ENCODE results near the gene CLTRN.

CLTRN gene

DNA sequence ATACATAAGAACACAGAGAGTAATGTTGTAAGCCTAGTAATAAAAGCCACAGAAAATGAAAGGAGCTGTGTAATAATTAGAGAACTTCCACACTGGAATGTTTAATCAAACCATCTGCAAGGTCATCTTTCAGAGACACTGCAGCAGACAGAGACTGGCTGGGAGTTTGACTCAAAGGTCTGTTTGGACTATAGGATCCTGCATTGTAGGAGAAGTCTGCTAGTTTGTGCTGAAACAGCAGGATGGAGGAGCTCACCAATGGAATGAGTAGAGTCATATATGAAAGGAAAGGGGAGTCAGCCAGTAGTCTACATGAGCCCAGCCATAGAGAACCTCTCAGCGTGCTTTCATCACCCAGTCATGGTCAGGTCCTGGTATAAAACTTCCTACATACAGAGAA is 59.4 kb downstream of the CLTRN start:
- TF ChIP-seq, protein P1, sequence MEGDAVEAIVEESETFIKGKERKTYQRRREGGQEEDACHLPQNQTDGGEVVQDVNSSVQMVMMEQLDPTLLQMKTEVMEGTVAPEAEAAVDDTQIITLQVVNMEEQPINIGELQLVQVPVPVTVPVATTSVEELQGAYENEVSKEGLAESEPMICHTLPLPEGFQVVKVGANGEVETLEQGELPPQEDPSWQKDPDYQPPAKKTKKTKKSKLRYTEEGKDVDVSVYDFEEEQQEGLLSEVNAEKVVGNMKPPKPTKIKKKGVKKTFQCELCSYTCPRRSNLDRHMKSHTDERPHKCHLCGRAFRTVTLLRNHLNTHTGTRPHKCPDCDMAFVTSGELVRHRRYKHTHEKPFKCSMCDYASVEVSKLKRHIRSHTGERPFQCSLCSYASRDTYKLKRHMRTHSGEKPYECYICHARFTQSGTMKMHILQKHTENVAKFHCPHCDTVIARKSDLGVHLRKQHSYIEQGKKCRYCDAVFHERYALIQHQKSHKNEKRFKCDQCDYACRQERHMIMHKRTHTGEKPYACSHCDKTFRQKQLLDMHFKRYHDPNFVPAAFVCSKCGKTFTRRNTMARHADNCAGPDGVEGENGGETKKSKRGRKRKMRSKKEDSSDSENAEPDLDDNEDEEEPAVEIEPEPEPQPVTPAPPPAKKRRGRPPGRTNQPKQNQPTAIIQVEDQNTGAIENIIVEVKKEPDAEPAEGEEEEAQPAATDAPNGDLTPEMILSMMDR (IDR thresholded peaks at IDR 0.05; ENCODE audit: insufficient read depth, low read length, poor library complexity, severe bottlenecking) = no peak
- Histone ChIP-seq H3K4me3 (replicated peaks; ENCODE audit: low read depth, low read length) (no peak overlapping the region), H3K36me3 (ENCODE audit: control insufficient read depth, insufficient read depth, low read length) (no peaks in the 10 kb centered on the region), H3K27me3 (replicated peaks; ENCODE audit: control insufficient read depth, insufficient read depth, low read length) (no peaks in the 10 kb centered on the region)
- DNase-seq (ENCODE audit: extremely low read depth, insufficient read length) = no peak

DNA sequence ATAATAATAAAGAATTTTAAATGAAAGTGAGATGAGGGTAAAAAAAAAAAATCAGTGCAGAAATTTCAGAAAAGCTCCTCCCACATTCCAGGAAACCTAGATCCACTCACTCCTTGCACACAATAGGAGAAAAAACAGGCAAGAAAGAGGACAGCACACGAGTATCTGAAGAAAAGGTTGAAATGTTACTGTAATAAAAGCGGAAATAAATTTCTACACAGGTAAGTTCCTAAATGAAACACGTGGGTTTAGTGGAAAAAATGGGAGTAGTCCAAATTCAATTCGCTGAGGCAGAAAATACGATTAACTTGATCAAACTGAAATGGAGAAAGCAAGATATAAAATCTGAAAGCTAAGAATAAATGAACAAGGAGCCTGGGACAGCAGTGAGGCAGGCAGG is 61.8 kb downstream of the CLTRN start:
- TF ChIP-seq, protein P1 (IDR thresholded peaks at IDR 0.05; ENCODE audit: insufficient read depth, low read length, poor library complexity, severe bottlenecking) = no peak
- no peak overlapping the region for H3K4me3 ChIP-seq (replicated peaks; ENCODE audit: low read depth, low read length)
- H3K27me3 ChIP-seq (replicated peaks; ENCODE audit: control insufficient read depth, insufficient read depth, low read length) = no peaks in the 10 kb centered on the region
- no peak for DNase-seq (ENCODE audit: extremely low read depth, insufficient read length)
- H3K36me3 ChIP-seq (ENCODE audit: control insufficient read depth, insufficient read depth, low read length) = no peaks in the 10 kb centered on the region

DNA sequence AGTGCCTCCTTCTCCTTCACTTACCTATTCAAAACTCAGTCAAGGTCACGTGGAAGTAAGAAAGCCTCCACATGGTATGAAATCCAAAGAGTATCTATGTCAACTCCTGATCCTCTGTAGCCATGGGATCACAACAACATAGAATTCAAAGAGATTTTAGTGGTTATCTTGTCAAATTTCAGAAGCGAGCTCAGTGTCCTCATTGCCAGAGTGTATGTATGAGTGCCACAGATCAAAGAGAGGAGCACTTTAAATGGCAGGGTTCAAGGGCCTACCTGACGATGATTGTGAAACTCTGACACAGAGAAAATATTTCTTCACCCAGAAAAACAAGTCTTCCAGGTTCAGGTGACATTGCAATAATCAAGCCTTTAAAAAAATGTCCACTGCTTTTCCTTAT is 62.7 kb downstream of the CLTRN start:
- TF ChIP-seq, protein P1 (IDR thresholded peaks at IDR 0.05; ENCODE audit: insufficient read depth, low read length, poor library complexity, severe bottlenecking) = no peak
- Histone ChIP-seq H3K36me3 (ENCODE audit: control insufficient read depth, insufficient read depth, low read length) (no peaks in the 10 kb centered on the region), H3K4me3 (replicated peaks; ENCODE audit: low read depth, low read length) (no peak overlapping the region), H3K27me3 (replicated peaks; ENCODE audit: control insufficient read depth, insufficient read depth, low read length) (no peaks in the 10 kb centered on the region)
- no peak for DNase-seq (ENCODE audit: extremely low read depth, insufficient read length)

DNA sequence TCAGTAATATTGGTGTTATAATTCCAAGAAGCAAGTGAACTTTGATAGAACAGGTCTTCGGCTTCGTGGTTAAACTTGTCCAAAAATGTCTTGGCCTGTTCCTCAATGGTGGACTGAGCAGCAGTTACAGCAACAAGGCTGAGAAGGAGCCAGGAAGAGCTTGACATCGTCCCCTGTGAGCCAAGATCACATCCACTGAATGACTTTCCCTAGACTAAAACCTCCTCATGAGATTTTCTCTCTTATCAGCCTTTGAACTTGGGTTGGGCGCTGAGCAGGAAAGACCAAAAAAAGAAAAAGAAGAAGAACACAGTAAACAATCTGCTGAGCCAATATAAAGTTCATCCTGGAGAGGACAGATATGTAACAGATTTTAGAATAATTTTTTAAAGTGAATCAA is 63.9 kb downstream of the CLTRN start, which contains the start of gene ACE2:
Gene ACE2 (minus strand): TSS at position 216 of the 400 bp plus-strand sequence. CDS start 49 bp downstream, at position 167.
- TF ChIP-seq, protein P1 (IDR thresholded peaks at IDR 0.05; ENCODE audit: insufficient read depth, low read length, poor library complexity, severe bottlenecking) = no peak
- no peaks in the 10 kb centered on the region for H3K36me3 ChIP-seq (ENCODE audit: control insufficient read depth, insufficient read depth, low read length)
- no peaks in the 10 kb centered on the region for H3K27me3 ChIP-seq (replicated peaks; ENCODE audit: control insufficient read depth, insufficient read depth, low read length)
- no peak for DNase-seq (ENCODE audit: extremely low read depth, insufficient read length)
- H3K4me3 ChIP-seq (replicated peaks; ENCODE audit: low read depth, low read length) = no peak within 1 kb of the TSS

DNA sequence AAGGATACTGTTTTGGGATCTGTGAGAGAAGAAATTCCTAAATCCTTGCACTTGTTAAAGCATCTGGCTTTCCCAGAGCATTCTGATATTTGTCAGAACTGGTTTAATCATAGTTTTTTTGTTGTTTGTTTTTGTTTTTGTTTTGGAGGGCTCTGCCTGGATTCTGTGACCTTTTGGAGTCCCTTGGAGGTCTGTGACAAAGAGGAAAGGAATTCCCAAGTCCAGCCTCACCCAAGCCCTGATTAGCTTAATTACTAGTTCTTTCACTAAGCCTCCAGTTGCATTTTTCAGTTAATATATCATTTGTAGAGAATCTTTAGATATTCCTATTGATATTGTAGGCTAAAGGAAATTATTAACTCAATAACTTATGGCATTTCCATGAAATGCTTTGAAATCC is 64.6 kb downstream of the CLTRN start:
- H3K27me3 ChIP-seq (replicated peaks; ENCODE audit: control insufficient read depth, insufficient read depth, low read length) = no peaks in the 10 kb centered on the region
- DNase-seq (ENCODE audit: extremely low read depth, insufficient read length) = no peak
- TF ChIP-seq, protein P1 (IDR thresholded peaks at IDR 0.05; ENCODE audit: insufficient read depth, low read length, poor library complexity, severe bottlenecking) = no peak
- no peaks in the 10 kb centered on the region for H3K36me3 ChIP-seq (ENCODE audit: control insufficient read depth, insufficient read depth, low read length)
- no peak overlapping the region for H3K4me3 ChIP-seq (replicated peaks; ENCODE audit: low read depth, low read length)

DNA sequence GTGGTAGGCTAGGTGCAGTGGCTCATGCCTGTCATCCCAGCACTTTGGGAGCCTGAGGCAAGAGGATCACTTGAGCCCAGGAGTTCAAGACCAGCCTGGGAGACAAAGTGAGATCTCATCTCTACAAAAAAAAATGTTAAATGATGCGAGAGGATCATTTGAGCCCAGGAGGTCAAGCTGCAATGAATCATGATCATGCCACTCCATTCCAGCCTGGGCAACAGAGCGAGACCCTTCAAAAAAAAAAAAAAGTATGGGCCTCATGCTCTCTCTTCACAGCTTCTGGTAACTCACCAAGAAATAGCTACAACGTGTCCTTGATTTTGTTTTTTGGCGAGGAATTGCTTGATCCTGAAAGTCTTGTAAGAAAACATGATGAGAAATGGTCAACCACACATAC is 65.1 kb downstream of the CLTRN start:
- Histone ChIP-seq H3K36me3 (ENCODE audit: control insufficient read depth, insufficient read depth, low read length) (no peaks in the 10 kb centered on the region), H3K27me3 (replicated peaks; ENCODE audit: control insufficient read depth, insufficient read depth, low read length) (no peaks in the 10 kb centered on the region), H3K4me3 (replicated peaks; ENCODE audit: low read depth, low read length) (no peak overlapping the region)
- TF ChIP-seq, protein P1 (IDR thresholded peaks at IDR 0.05; ENCODE audit: insufficient read depth, low read length, poor library complexity, severe bottlenecking) = no peak
- DNase-seq (ENCODE audit: extremely low read depth, insufficient read length) = no peak
